IPS-NIHi11 (cell line): Measurements from ENCODE around the gene PLD6.
"Not testable (repeated sequence)": the region's sequence is repeated elsewhere in the genome, so short reads cannot be mapped to it uniquely, and the experiment has no call there.

Experiments used
- DNase-seq: peaks from one replicate; pipeline ENCODE4 v3.0.0; 2012; ENCODE audit warnings: mixed read lengths, low spot score

PLD6 gene, protein sequence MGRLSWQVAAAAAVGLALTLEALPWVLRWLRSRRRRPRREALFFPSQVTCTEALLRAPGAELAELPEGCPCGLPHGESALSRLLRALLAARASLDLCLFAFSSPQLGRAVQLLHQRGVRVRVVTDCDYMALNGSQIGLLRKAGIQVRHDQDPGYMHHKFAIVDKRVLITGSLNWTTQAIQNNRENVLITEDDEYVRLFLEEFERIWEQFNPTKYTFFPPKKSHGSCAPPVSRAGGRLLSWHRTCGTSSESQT

DNA sequence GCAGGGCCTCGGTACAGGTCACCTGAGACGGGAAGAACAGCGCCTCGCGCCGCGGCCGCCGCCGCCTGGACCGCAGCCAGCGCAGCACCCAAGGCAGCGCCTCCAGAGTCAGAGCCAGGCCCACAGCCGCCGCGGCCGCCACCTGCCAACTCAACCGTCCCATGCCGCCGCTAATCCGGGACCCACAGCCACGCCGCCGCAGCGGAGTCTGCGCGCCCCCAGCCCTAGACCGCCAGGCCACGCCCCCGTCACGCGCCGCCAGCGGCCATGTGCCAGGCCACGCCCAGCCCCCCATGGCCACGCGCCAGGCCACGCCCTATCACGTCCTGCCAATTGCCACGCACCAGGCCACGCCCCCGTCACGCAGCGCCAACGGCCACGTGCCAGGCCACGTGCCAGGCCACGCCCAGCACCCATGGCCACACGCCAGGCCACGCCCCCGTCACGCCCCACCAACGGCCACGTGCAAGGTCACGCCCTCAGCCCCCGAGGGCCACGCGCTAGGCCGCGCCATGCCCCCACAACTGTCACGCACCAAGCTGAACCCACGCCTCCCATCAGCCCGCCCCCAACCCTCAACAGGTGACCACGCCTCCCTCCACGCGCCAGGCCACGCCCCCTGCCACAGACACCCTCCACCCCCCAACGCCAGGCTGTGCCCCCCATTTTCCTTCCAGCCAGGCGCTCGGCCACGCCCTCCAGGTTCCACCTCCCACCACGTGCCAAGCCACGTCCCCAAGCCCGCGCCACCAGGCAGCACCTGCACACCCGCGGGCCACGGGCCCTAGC, at the start of gene PLD6:
Gene PLD6, minus strand, starts transcription at position 210 of the 789 bp plus-strand sequence. Its CDS starts 47 bp downstream, at position 163.
- peak; percentile 85 for DNase-seq

DNA sequence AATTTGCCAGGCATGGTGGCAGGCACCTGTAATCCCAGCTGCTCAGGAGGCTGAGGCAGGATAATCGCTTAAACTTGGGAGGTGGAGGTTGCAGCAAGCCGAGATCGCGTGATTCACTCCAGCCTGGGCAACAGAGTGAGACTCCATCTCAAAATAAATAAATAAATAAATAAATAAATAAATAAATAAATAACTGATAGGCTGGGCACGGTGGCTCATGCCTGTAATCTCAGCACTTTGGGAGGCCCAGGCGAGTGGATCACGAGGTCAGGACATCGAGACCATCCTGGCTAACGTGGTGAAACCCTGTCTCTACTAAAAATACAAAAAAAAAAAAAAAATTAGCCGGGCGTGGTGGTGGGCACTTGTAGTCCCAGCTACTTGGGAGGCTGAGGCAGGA, 49.6 kb upstream of the PLD6 start:
- DNase-seq, result not testable (repeated sequence)

DNA sequence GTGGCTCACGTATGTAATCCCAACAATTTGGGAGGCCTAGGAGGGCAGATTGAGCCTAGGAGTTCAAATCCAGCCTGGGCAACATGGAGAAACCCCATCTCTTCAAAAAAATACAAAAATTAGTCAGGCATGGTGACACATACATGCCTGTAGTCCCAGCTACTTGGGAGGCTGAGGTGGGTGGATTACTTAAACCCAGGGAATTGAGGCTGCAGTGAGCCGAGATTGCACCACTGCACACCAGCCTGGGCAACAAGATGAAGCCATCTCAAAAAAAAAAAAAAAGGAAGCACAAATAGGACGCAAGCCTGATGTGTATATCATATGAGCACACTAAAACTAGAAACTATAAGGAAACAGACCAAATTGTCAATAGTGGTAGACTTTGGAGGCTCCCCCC, 47.9 kb upstream of the PLD6 start:
- DNase-seq, result no peak

DNA sequence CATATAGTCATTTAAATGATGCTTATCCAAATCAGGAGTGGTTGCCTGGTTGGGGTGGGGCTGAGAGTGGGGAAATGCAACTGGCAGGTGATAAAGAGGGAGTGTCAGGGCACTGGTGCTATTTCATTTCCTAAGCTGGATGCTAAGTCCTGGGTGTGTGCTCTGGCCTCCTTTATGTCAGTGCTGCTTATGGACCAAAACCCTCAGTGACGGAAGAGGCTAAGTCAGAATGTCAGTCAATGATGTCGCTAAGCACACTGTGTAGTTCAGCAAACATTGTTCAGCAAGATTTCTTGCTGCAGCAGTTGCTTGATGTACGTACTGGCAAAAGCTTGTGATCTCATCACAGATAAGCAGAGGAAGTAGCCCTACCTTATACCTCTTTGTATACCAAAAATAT, 47.3 kb upstream of the PLD6 start:
- no peak for DNase-seq

DNA sequence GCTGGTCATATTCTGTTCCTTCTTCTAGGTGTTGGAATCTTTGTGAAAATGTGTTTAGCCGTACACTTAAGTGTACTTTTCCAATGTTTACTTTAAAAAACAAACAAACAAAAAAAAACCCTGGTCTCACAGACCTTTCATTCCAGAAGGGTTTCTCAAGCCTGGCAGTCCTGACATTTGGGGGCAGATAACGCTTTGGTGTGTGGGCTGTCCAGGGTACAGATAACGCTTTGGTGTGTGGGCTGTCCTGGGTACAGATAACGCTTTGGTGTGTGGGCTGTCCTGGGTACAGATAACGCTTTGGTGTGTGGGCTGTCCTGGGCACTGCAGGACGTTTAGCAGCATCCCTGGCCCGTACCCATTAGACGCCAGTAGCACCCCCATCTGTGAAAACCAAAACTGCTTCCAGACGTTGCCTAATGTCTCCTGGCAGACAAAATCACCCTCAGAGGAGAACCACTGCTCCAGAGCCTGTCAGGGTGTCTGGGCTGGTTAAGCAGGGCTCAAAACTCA, 46.1 kb upstream of the PLD6 start:
- no peak for DNase-seq

DNA sequence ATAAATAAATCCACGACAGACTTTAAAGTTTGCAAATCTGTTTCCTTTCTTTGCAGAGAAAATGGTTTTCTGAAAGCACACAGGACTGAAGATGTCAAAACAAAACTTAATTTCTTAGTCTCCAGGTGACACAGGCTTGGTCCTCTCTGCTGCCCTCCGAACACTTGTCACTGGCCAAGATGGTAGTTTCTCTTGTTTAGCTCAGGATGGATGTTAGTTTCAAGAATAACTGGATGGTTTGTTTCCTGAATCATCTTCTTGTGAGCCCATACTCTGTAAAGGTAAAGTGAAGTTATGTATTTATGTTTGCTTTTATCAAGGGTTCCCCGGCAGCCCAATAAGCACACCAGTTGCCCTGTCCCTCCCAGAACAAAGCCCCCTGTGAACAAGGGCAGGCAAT, 40.7 kb upstream of the PLD6 start:
- no peak for DNase-seq

DNA sequence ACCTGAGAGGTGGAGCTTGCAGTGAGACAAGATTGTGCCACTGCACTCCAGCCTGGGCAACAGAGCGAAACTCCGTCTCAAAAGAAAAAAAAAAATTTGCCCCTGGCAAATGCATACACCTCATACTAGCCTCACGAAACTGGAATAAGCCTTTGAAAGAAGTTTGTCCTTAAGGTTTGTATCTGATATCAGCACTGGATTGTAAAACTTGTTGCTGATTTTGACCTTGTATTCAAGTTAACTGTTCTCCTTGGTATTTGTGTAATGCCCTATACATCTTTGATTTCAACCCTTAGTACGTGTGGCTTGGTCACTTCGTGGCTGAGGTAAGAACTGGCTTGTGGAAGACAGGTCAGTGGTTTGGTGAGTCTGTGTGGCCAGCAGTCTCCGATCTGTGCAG, 37.0 kb upstream of the PLD6 start:
- DNase-seq, result no peak

DNA sequence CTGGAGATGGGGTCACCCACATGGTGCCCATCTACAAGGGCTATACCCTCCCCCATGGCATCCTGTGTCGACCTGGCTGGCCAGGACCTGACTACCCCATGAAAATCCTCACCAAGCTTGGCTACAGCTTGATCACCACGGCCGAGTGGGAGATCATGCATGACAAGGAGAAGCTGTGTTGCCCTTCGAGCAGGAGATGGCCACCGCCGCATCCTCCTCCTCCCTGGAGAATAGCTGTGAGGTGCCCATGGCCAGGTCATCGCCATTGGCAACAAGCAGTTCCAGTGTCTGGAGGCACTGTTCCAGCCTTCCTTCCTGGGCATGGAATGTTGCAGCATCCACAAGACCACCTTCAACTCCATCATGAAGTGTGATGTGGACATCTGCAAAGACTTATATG, 36.1 kb upstream of the PLD6 start:
- no peak for DNase-seq

DNA sequence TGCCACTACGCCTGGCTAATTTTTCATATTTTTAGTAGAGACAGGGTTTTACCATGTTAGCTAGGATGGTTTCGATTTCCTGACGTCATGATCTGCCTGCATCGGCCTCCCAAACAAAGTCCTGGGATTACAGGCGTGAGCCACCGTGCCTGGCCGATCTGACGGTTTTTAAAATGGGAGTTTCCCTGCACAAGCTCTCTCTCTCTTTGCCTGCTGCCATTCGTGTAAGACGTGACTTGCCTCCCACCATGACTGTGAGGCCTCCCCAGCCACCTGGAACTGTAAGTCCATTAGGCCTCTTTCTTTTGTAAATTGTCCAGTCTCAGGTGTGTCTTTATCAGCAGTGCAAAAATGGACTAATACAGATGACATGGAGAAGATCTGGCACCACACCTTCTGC, 35.5 kb upstream of the PLD6 start:
- DNase-seq, result no peak

DNA sequence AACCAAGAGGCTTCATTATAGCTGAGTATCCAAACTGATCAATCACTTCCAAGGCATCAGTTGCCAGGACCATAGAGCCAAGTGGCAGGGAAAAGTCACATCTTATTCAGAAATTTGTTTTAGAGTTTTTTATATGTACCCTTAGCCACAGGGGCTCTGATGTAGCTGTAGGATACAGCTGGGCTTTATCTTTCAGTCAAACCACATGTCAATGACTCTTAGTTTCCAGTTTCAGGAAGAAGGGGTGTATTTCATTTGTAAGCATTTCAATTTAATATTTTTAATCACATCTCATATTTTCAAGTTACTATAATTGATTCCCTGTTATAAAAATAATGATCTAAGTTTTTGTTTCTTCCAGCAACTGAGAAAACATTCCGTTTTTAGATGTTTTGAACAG, 33.7 kb upstream of the PLD6 start:
- no peak for DNase-seq

DNA sequence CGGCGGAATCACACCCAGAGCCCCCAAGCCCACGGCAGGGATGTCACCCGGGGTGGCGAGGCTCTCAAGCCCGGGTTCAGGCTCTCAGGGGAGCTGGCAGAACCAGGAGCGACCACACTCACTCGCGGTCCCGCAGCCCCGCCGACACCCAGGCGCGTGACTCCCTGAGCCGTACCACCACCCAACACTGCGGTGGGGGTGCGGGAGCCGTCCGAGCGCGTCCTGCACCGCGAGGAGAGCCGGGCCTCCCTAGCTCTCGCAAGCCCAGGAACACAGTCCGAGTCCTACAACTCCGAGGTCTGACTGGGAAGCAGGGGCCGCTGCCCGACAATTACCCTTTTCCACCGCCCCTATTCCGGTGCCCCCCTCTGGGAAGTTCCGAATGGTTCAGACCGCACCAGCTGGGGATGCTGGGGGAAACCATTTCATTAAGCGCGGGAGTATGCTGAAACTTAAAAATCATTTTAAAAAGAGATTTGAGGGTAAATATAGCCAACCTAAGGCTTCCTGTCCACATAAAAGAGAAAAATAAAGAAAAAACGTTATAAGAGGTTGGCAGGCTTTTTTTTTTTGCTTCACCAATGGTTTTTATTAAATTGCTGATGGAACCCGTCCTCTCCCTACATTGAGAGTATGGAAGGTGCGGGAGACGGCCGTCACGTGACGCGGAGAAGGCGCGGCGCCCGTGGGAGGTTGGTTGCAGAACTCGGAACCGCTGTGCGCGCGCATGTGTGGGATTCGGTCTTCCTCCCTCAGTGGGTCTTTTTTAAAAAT, 31.1 kb upstream of the PLD6 start, which contains the start of gene FLCN:
Gene FLCN, minus strand, starts transcription at position 143 of the 774 bp plus-strand sequence. CDS start 9,031 bp downstream, outside the sequence.
- DNase-seq, result peak; percentile 87

DNA sequence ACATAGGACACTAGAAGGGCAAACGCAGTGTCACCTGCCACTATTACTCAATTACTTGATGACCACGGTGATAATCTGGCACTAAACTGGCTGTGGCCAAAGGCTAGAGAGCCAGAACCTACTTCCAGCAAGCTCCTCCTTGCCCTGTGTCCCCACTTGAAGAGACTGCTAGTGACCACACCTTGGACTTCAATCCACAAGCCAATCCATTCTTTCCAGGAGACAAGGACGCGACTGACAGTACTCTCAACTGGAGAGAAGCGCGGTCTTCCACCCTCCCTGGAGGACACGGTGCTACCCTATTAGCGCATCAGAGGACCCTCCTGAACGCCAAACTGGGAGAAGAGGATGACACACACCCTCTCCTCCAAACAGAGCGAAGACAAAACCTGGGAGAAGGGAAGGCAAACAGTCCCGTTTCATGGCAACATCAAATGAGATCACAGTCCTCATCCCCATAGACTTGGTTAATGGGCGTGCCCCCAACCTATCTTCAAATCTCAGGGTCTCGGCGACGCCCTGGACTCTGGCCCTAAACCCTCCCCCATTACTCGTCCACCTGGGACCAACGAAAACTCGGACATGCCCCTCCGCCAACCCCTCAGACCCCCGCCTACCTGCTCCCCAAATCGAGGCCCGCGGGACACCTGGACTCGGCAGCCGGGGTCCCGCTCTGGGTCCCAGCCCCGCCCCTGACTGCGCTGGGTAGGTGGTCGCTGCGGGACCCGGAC, 30.3 kb upstream of the PLD6 start:
- peak; percentile 33 for DNase-seq

DNA sequence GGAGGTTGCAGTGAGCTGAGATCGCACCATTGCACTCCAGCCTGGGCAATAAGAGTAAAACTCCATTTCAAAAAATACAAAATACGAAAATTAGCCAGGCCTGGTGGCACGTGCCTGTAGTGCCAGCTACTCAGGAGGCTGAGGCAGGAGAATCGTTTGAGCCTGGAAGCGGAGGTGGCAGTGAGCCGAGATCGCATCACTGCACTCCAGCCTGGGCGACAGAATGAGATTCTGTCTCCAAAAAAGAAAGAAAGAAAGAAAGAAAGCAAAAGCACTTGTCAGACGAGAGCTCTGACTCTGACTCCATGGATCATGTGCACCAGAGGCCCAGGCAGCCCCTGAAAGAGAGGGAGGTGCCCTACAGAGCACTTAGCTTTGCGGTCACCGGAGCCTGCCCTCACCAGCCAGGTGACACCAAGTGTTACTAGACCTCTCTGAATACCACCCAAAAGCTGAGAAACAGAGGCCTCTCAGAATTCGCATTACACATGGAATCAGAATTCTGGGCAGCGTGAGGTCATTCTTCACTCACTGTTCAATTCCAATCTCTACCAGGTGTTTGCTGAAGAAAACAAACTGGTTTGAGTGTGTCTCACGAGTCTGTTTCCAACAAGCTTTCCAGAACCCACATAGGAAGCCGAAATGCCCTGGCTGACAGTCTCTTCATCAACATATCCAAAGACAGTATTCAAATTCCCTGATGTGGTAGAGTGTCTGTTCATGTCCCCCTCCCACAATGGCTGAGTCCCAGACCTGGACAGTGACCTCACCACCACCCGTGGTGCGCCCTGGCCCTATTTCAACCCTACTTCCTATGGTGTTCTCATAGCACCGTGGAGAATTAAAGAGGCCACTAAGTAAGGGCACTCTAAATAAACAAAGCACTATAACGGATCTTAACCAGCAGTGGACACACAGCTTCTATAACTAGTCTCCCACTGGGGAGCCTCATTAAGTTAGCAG, 29.4 kb upstream of the PLD6 start:
- no peak for DNase-seq

DNA sequence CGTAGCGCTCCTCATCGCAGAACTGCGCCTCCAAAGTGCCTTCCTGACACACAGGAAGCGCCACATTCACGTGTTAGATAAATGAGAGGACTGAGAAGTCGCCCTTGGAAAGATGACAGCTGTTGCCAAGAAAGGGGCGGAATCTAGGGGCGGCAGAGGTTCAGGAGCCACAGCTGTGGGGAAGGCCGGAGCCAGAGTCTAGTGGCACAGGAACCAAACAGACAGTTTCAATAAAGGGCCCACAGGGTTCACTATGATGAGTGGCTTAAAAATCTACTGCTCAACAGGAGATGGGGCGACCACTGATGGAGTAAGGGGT, 26.1 kb upstream of the PLD6 start:
- no peak for DNase-seq

DNA sequence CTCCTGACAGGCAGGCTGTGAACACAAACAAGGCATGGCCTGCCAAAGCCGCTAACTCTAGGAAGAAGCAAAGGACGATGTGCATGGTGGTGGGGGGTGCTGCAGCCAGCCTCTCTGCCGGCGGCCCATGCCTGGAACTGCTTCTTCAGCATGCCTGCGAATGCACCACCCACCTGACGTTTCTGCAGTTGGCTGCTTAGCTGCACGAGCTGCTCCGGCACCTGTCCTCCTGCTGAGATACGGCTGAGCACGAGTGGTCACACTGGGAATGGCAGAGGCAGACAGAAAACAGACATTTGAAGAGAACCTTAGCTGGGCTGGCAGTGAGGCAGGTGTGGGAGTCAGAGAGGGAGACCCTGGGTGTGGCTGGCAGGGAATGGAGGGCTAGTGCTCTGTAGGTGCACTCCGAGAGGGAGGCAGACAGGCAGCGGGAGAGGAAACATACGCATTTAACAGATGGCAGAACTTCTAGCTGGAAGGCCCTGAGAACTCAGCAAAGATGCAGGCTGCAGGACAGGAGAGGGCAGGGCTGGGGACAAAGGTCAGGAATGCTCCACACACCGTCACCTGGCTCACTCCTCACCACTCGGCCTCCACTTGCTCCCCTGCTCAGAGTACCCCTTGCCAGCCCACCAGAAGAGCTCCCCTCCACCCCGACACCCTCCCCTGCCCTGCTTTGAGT, 25.6 kb upstream of the PLD6 start:
- DNase-seq, result no peak

DNA sequence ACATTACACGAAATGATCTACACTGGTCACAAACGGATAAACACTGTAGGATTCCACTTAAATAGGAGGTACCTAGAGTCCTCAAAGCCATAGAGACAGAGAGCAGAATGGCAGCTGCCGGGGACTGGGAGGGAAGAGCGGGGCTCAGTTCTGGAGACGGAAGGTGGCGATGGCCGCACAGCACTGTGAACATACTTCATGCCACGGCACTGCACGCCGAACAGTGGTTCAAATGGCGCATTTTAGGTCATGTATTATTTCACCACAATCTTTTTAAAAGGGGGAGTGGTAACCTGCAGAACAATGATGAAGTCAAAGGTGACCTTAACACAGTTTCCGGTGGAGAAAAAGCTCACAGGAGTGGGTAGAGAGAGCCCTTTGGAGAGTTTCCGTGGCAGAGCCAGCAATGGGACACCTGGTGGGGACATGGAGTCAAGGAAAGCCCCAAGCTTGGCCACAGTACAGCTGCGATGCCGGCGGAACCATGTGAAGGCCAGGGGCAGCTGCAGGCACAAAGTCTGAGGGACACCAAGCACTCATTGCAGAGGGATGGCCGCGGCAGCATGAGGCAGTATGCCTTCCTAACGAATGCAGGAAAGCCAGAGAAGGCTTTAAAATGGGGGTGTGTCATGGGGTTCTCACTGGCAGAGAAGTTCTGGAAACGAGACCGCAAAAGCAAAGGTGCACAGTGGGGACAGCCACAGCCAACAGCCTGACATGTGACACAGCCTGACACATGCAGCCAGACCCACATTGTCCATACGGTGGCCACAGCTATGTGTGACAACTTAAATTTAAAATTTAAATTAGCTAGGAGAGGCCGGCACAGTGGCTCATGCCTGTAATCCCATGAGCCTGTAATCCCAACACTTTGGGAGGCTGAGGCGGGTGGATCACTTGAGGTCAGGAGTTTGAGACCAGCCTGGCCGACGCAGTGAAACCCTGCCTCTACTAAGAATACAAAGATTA, 23.6 kb upstream of the PLD6 start:
- no peak for DNase-seq

DNA sequence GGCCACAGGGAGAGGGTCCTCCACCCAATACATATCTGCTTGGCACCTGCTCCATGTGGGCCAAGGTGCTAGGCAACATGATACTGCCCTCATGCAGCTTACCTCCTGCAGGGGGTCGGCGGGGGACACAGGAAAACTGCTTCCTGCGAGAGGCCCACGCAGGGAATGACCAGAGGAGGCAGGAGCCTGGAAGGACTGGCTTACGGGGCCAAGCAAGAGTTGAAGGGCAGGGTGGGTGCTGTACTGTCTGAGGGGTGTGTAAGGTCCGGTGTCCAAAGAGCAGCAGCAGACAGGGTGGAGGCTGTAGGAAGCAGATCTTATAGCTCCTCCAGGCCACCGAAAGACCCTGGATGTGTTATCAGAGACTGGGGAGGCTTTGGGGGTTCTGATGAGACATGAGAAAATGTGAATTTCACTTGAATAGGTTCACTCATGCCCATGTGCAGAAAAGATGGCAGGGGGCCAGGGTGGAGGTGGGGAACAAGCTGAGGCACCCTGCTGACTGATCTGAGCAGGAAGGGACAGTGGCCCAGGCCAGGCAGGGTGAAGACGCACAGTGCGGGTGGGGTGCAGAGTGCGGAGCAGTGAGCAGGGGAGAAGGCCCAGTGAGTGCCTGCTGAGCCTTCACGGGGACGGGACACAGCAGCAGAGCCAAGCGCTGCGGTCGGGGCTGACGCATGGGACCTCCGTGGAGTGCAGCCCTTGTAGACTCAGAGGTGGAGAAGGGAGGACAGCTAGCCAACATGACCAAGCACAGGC, 22.6 kb upstream of the PLD6 start:
- no peak for DNase-seq
